ENCODE measurements around the gene LIMS2.

DNA sequence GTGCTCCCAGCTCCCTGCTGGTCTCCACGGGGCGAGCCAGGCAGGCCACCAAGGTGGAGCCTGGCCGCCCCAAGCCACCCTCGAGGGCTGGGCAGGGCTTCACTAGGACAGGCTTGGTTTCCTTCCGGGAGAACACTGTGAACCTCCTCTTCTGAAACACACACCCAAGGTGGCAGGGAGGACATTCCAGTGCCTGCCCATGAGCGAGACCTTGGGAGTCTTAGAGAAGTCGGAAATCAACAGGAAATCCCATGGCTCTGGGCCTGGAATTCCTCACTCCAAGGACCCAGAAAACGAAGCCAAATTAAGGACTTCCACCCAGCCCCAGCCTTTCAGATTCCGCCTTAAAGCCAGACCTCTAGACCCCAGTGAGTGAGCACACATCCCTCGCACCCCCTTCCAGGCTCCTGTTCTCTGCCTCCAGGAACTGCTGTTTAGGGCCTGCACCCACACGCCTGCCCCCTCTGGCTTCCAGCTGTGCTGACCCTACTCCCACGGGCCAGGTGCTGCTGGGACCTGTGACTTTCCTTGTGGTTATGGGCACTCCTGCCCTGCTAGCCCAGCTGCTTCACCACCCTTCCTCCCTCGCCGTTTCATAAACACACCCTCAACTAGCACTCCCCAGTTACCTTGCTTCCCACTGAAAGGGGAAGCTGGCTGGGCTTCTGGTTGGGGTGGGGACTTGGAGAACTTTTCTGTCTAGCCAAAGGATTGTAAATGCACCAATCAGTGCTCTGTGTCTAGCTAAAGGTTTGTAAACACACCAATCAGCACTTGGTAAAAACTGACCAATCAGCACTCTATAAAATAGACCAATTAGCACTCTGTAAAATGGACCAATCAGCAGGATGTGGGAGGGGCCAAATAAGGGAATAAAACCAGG, 15.7 kb downstream of the LIMS2 start:
- TF ChIP-seq, protein P1, sequence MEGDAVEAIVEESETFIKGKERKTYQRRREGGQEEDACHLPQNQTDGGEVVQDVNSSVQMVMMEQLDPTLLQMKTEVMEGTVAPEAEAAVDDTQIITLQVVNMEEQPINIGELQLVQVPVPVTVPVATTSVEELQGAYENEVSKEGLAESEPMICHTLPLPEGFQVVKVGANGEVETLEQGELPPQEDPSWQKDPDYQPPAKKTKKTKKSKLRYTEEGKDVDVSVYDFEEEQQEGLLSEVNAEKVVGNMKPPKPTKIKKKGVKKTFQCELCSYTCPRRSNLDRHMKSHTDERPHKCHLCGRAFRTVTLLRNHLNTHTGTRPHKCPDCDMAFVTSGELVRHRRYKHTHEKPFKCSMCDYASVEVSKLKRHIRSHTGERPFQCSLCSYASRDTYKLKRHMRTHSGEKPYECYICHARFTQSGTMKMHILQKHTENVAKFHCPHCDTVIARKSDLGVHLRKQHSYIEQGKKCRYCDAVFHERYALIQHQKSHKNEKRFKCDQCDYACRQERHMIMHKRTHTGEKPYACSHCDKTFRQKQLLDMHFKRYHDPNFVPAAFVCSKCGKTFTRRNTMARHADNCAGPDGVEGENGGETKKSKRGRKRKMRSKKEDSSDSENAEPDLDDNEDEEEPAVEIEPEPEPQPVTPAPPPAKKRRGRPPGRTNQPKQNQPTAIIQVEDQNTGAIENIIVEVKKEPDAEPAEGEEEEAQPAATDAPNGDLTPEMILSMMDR (IDR thresholded peaks at IDR 0.05), result no peak
- TF ChIP-seq POLR2A (IDR thresholded peaks at IDR 0.05), result no peak

All from breast epithelium (tissue), 3 donors.